Erythroblast (primary cell): ENCODE results near the gene CX3CL1.

ENCODE experiments used
- DNase-seq, 2 experiments: peaks; one replicate each; lab custom pipeline; 2025; lab: John Stamatoyannopoulos, UW
- GATA1 ChIP-seq: IDR thresholded peaks from 2 replicates; pipeline ENCODE4 v1.6.1; 2011; ENCODE audit warnings: low read depth, mild to moderate bottlenecking, control low read depth, low read length, moderate library complexity
- POLR2A ChIP-seq: IDR thresholded peaks from 2 replicates; pipeline ENCODE4 v1.6.1; 2011; ENCODE audit warnings: mild to moderate bottlenecking, low read length

CX3CL1 gene

GRCh38 chr16:57392694-57393093 lies 20.4 kb downstream of the CX3CL1 start:
- TF ChIP-seq POLR2A (no peak), GATA1 (no peak)
- no peak for DNase-seq

GRCh38 chr16:57394444-57394843 lies 22.2 kb downstream of the CX3CL1 start:
- DNase-seq: peak in 1 of 2 experiments; percentile 41
- no peak for TF ChIP-seq POLR2A
- TF ChIP-seq GATA1: no peak

GRCh38 chr16:57395026-57395425 lies 22.7 kb downstream of the CX3CL1 start:
- no peak for DNase-seq
- TF ChIP-seq GATA1 (no peak), POLR2A (no peak)

DNA sequence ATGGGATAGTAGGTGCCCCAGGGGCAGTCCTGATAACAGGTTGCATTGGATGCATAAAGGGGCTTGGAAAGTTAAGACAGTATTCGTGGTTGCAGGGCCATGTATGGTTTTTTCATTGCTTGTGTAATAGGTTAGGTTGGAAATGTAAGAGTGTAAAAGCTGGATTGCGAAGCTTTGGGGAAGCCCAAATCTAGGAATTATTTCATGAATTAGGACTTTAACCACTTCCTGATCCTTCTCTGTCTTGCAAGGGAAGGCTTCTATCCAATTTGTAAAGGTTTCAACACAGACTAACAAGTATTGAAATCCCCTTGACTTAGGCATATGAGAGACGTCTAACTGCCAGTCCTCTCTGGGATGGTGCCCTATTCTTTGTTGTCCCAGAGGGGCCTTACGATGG lies 24.5 kb downstream of the CX3CL1 start:
- no peak for DNase-seq
- no peak for TF ChIP-seq POLR2A
- no peak for TF ChIP-seq GATA1

DNA sequence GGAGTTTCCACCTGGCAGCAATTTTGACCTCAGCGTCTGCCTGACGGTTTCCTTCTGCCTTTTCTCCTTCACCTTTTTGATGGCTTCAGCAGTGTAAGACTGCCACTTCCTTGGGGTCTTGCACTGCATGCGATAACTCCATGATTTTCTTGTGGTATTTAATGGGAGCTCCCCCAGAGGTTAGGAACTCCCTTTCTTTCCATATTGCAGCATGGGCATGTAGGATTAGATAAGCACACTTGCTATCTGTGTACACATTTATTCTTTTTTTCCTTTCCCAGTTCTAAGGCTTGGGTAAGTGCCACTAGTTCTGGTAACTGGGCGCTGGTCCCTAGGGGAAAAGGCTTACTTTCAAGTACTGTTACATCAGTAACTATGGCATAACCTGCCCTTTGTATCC lies 25.2 kb downstream of the CX3CL1 start:
- DNase-seq: peak; percentile 27 to 54

GRCh38 chr16:57401943-57402640 lies 29.8 kb downstream of the CX3CL1 start:
- DNase-seq: no peak
- no peak for TF ChIP-seq GATA1
- no peak for TF ChIP-seq POLR2A

GRCh38 chr16:57403965-57404817 lies 31.9 kb downstream of the CX3CL1 start, which contains the start of gene CCL17:
CCL17 (plus strand) TSS chr16:57404767; CDS start chr16:57413933, 9,166 bp downstream.
- no peak for DNase-seq
- TF ChIP-seq GATA1 (no peak), POLR2A (no peak)

DNA sequence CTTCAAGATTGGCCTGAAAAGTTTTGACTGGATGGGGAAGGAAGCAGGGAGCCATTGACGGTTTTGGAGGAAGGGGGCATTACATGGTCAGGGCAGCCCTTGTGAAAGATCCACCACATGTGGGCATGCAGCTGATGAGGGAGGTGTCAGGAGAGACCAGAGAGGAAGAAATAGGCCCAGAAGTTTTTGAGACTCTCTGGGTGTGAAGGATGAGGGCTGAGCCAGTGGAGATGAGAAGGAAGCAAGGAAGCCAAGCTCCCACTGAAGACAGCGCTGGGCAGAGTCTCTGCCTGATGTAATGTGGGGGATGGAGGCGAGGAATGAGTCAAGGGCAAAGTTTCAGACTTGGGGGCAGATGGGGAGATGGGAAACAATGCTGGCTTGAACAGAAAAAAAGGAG lies 32.8 kb downstream of the CX3CL1 start:
- no peak for TF ChIP-seq GATA1
- no peak for TF ChIP-seq POLR2A
- no peak for DNase-seq

GRCh38 chr16:57406881-57407280 lies 34.6 kb downstream of the CX3CL1 start:
- no peak for TF ChIP-seq GATA1
- no peak for TF ChIP-seq POLR2A

DNA sequence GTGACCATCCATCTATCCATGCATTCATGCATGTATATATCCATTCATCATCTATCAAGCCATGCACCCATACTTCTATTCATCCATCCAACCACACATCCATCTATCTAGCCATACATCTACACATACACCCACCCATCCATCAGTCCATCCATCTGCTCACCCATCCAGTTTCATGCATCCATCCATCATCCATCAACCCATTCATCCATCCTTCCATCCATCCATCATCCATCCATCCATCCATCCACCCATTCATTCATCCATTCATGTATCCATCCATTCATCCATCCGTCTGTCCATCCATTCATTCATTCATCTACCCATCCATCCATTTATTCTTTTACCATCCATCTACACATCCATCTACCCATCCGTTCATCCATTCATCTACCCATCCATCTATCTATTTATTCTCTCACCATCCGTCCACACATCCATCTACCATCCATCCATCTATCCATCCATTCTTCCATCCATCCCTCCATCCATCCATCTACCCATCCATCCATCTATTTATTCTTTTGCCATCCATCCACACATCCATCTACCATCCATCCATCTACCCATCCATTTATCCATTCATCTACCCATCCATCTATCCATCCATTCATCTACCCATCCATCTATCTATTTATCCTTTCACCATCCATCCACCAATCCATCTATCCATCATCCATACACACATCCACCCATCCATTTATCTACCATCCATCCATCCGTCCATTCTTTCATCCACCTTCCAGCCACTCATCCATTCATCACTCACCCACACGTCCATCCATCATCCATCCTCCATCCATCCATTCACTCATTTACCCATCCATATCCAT lies 35.4 kb downstream of the CX3CL1 start:
- DNase-seq: no peak
- no peak for TF ChIP-seq GATA1
- no peak for TF ChIP-seq POLR2A

More at GRCh38 chr16:57406881-57407280, 34.6 kb downstream of the CX3CL1 start:
- DNase-seq: no peak

- TF ChIP-seq POLR2A (no peak), GATA1 (no peak)
- no peak for DNase-seq
These were observed 36.8 kb downstream of the CX3CL1 start for GRCh38 chr16:57409065-57409464.

DNA sequence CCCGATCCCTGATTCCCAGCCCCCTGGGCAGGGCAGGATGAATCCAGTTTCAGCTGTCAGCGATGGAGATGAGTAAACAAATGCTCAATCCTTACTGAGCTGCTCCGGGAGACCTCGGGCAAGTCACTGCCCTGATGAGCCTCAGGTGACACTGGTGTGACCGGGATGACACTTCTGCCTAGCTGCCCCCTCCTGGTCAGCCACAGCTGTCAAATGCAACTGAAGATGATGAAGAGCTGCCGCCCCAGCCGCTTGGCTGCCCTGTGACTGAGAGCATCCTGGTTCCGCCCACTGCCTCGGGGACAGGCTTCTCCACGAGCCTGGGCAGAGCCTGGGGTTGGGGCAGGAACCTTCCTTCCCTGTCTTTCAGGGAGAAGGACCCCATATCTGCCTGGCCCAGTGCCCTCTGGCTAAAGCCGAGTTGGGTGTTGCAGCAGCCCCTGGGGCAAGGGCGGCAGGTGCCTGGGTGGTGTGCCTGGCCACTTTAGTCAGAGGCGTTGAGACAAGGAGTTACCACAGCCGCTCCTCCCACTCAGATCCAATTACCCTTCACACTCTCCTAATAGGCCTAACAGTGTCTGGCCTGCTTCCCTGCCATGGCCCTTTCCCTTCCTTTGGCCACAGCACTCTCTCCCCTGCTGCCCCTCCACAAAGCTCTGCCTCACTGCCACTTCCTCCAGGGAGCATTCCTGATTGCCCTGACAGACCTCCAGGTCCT lies 37.7 kb downstream of the CX3CL1 start:
- TF ChIP-seq GATA1 (no peak), POLR2A (no peak)
- no peak for DNase-seq
